ENCODE results near the gene FGD4.

Gene FGD4

GRCh38 chr12:32566663-32567295 lies 167.4 kb downstream of the FGD4 start:
- DNase-seq = no peak

- DNase-seq = no peak
Measured at GRCh38 chr12:32567296-32567674, 167.9 kb downstream of the FGD4 start.

DNA sequence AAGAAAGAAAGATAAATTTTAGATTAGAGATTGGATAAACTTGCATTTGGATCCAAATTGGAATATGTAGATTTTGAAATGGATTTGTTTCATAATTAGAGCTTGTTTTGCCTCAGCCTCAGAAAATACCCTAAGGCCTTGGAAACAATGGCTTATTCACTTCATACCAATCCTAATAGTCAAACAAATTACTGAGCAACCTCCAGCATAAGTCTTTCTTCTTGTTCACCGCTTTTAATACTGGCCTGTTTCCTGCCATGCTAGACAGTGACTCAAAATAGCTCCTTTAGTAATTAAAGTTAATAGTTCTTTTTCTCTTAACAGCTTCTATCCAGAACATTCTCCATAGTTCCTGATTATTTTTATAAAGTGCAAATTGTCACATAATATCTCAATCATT lies 168.9 kb downstream of the FGD4 start:
- no peak for DNase-seq

DNA sequence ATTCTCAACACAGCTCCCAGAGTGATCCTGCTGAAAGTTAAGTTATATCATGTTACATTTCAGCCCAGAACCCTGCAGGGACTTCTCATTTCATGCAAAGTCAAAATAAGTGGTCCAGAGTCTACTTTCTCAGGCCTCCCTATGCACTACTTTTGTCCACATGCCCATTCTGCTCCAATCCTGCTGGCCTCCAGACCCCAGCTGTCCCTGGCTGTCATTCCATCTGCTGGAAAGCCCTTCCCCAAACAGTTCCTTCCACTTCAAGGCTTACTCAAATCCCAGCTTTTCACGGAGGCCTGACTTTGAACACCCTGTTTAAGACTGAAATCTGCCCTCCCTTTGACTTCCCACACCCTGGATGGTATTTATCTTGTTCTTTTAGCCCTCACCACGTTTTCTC lies 169.9 kb downstream of the FGD4 start:
- no peak for DNase-seq

GRCh38 chr12:32574585-32574984 lies 175.2 kb downstream of the FGD4 start:
- no peak for DNase-seq

DNA sequence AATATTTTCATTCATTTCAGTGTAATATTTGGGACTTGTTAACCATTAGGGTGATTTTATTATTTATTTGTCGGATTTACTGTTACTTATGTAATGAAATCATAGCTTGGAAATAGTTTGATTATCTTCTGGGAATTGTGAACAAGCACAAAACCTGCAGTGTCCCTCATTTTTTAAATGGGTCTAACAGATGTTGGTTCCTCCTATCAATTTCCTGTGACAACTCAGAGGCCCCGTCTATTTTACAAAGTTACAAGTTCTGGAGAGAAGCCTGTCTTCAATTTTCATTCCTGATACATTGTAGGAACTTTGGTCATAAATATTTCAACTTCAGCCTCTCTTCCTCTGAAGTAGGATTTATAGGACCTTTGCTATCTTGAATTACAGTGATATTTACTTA lies 178.0 kb downstream of the FGD4 start:
- DNase-seq = no peak

- no peak for DNase-seq
Measured at GRCh38 chr12:32583534-32583933, 184.2 kb downstream of the FGD4 start.

- no peak for DNase-seq
Measured at GRCh38 chr12:32585680-32586079, 186.3 kb downstream of the FGD4 start.

DNA sequence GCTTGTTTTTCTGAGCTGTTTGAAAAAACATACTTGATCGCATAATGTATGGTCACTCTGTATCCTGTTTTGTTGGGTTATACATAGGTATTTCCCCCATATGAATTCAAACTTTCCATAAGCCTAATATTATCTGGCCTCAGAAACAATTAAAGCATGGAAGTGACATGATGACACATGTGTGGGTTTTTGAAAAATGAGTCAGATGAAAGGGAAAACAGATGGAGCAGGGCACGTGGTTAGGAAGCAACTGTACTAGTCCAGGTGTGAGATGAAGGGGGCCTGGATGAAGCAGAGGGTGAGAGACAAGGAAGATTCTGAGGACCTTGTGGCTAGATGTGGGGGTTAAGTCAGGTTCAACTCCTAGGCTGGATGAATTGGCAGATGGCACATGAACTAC lies 187.0 kb downstream of the FGD4 start:
- DNase-seq = no peak

DNA sequence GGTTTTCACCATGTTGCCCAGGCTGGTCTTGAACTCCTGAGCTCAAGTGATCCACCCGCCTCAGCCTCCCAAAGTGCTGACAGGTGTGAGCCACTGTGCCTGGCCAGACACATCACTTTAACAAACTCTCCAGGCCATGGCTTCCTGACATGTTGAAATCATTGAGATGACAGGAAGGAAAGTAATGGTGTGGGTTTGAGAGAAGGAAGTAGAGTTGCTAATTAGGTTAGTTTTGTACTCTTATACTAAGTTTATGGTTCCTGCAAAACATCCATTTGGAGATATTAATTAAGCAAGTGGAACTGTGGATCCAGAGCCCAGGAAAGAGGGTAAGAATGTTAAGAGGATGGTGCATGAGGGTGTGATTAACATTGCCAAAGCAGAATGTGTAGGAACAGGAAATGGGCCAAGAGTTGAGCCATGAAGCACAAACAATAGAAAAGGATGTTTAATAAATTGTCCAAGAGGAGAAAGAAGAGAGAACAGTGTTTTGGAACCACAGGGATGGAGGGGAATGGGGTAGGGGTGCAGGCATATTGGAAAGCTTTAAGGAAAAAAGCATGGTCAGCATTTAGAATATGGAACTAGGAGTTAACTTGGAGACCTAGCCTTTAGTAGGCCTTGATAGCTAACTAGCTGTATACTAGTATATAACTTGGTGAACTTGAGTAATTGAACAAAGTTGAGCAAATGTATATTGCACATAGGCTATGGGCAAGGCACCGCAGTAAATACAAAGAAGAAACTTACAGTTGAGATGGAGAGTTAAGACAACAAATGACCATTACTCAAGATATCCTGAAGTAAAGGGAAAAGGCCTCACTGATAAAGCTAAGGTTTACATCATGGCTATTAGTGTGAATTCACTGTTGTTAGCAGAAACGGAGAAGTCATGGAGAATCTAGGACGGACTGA lies 188.5 kb downstream of the FGD4 start:
- no peak for DNase-seq

- DNase-seq = no peak
Measured at GRCh38 chr12:32588604-32589003, 189.2 kb downstream of the FGD4 start.

- no peak for DNase-seq
Measured at GRCh38 chr12:32589165-32589865, 190.0 kb downstream of the FGD4 start.

GRCh38 chr12:32595251-32595650 lies 195.9 kb downstream of the FGD4 start:
- no peak for DNase-seq

DNA sequence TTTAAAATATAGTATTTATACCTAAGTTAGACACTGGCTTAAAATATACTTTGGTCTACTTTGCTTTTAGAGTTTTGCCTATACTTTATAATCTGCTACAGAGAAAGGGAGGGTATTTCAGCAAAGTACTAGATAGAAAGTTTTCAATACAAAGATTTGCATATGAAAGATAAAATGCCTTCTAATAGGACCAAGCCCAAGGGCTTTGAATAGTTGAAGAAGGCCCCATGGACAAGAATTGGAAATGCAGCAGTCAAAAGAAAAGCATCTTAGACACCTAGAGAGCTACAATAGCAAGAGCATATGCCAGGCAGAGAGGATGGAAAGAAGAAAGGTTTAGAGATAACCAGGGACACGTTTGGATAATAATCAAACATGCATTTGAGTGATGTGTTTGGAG lies 196.7 kb downstream of the FGD4 start:
- no peak for DNase-seq

GRCh38 chr12:32598688-32599087 lies 199.3 kb downstream of the FGD4 start:
- DNase-seq = no peak

DNA sequence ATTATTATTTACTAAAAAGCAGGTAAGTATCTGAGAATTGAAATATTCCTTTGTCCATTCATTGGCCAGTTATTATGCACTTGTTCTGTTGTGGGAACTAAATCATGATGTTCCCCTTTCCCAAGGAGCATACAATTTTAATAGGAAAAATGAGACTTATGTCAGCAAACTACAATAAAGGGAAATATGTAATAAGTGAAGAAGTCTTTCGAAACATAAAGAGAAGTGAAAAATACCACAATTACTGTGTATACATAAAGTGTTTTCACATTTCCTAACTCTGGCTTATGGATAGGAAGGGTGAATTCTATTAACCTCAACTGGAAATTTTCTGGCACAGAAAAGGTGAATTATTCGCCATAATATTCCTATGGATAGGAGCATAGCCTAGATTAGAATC lies 201.3 kb downstream of the FGD4 start:
- no peak for DNase-seq

GRCh38 chr12:32603071-32603470 lies 203.7 kb downstream of the FGD4 start:
- no peak for DNase-seq

DNA sequence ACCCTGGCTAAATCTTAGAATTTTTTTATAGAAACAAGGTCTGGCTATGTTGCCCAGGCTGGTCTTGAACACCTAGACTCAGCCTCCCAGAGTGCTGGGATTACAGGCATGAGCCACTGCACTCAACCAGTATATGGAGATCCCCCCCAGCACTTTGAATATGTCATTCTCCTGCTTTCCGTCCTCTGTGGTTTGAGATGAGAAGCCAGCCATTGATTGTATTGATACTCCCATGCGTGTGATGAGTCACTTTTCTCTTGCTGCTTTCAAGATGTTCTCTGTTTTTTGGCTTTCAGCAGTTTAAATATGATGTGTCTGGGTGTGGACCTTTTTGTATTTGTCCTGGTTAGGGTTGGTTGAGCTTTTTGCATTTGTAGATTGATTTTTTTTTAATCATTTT lies 204.5 kb downstream of the FGD4 start:
- DNase-seq = no peak

DNA sequence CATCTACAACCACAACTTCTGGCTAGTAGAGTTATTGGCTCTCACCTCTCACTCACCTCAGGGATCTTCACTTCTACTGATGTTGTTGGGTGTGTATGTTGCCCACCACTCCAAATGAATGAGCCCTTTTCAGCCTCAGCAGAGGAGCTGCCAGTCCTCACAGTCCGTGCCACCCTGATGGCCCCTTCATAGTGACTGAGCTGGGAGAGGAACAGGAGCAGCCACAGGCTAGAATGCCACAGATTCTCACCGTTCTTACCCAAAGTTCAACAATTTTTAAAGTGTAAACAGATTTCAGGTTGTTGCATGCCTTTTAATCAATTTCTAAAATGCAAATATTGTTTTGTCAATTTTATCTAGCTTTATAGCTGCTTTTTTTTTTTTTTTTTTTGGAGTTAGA lies 205.2 kb downstream of the FGD4 start:
- DNase-seq = no peak

DNA sequence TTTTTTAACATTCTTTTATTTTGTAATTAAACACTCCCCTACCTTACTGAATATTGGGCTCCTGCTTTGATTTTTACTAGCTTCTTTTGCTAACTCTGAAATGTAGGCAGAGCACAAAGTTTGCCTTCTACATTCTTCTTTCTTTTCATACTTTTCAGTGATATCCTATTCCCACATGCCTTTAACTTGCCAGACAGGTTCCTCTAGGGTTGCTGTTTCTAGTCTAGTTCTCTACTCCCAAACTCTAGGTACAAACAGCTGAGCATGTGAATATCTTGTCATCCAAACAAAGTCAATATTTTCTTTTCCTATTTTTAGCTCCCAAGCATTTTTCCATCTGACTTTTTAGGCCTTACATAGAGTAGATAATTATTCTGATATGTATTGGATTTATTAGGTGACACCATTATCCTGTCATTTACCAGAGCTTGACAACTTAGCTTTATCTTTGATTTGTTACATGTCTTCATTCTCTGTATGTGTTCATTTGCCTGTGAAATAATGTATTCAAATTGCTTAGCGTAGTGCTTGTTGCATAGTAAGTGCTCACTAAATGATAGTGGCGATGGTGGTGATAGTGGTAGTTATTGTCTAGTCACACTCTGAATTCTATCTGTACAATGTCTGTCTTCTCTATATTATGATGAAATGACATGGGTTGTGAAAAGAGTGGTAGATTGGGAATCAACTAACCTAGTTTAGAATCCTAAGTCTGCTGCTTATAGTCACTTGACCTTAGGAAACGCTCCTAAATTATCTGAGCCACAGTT lies 206.2 kb downstream of the FGD4 start:
- no peak for DNase-seq

- DNase-seq = no peak
Measured at GRCh38 chr12:32606443-32606842, 207.1 kb downstream of the FGD4 start.

DNA sequence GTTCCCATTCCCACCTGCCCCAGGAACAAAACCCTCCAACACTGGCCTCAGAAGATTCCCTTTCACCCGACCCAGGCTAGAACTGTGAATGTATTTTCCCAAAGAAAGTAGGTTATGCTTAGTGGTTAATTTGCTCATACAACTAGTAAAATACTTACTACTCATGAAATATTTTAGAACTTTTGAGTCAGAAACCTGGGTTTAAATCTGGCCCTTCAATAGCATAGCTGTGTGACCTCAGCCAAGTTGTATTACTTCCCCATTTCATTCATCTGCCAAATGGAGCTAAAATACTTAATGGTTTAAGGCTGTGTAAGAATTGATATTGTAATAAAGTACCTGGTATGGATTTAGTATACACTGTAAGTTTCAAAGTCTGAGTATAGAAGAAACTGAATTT lies 210.6 kb downstream of the FGD4 start:
- no peak for DNase-seq

DNA sequence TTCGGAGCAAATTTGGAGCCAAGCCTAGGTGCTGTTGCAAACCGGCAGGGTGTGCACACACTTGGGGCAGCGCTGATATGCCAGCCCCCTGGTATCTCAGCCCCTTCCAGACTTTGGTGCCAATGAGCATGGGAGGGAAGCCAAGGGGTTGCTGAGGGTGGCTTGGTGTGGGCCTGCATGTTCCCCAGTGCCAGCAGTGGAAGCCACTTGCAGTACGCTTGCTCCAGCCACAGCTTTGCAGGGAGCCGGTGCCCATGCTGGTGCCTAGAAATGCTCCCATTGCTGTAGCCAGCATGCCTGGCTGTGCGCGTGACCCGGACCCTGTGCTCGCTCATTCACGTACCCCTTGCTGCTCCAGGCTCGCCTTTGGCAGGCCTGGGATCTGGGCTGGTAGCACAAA lies 212.6 kb downstream of the FGD4 start:
- DNase-seq = no peak
